Measurements from ENCODE around the gene CDC42EP4. TPM values are rescaled to one million over a fixed set of nuclear protein-coding genes. Genes with fewer than 3 reads are reported as not detected.

The CDC42EP4 gene
- total and polyA plus RNA-seq, 9 of the 15 experiments (the other 6 are each of a cell fraction or from before 2014, with no cell fraction given), result 0.65 to 20.8 (median 12.3) TPM

DNA sequence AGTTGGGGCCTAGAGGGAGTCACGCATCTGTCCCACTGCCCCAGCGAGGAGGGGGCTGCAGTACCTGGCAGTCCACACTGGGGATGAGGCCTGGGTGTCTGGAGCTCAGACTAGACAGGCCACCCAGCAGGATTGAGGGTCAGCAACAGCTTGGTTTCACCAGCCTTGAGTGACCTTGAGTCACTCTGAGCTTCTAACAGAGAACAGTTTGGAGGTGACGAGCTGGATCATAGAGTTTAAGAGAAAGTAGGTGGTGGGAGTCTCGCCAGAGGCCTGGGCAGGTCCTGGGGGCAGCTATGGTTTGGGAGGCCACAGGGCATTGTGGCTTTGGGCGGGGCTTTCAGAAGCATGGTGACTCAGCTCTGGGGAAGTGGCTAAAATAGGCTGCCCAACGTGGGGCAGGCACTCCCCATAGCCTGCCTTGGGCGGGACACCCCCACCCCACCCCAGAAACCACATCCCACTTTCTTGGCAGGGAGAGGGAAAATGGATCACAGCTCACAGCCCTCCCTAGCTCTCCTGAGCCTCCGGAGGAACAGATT lies 20.5 kb downstream of the CDC42EP4 start (continued):
- TF ChIP-seq CTCFL (IDR thresholded peaks at IDR 0.05; ENCODE audit: borderline replicate concordance, insufficient read depth, low read depth, low read length, poor library complexity, severe bottlenecking) (no peak), ZNF77 (CRISPR knock-in tag; IDR thresholded peaks at IDR 0.05) (no peak), SOX6 (IDR thresholded peaks at IDR 0.05) (no peak; the same call in 1 of the 2 replicates), RBFOX2 (IDR thresholded peaks at IDR 0.05; ENCODE audit: low read depth, low read length) (no peak; the same call in 1 of the 2 replicates), TCF7L2 (IDR thresholded peaks at IDR 0.05; ENCODE audit: low read depth, low read length) (no peak), MEF2A (IDR thresholded peaks at IDR 0.05; ENCODE audit: control insufficient read depth, low read depth, low read length) (peak; percentile 45; the same call in 1 of the 2 replicates), ETV5 (CRISPR knock-in tag; IDR thresholded peaks at IDR 0.05; ENCODE audit: low read depth) (no peak), ZNF143 (CRISPR knock-in tag; IDR thresholded peaks at IDR 0.05) (no peak), PRDM10 (IDR thresholded peaks at IDR 0.05; ENCODE audit: partially characterized antibody) (no peak), MEIS2 (IDR thresholded peaks at IDR 0.05; ENCODE audit: partially characterized antibody) (no peak), ZNF217 (CRISPR knock-in tag; IDR thresholded peaks at IDR 0.05) (no peak), ZNF79 (CRISPR knock-in tag; IDR thresholded peaks at IDR 0.05; ENCODE audit: low read depth) (no peak)
- TF ChIP-seq, protein P1, sequence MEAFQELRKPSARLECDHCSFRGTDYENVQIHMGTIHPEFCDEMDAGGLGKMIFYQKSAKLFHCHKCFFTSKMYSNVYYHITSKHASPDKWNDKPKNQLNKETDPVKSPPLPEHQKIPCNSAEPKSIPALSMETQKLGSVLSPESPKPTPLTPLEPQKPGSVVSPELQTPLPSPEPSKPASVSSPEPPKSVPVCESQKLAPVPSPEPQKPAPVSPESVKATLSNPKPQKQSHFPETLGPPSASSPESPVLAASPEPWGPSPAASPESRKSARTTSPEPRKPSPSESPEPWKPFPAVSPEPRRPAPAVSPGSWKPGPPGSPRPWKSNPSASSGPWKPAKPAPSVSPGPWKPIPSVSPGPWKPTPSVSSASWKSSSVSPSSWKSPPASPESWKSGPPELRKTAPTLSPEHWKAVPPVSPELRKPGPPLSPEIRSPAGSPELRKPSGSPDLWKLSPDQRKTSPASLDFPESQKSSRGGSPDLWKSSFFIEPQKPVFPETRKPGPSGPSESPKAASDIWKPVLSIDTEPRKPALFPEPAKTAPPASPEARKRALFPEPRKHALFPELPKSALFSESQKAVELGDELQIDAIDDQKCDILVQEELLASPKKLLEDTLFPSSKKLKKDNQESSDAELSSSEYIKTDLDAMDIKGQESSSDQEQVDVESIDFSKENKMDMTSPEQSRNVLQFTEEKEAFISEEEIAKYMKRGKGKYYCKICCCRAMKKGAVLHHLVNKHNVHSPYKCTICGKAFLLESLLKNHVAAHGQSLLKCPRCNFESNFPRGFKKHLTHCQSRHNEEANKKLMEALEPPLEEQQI (IDR thresholded peaks at IDR 0.05), result no peak
- TF ChIP-seq, protein P2, sequence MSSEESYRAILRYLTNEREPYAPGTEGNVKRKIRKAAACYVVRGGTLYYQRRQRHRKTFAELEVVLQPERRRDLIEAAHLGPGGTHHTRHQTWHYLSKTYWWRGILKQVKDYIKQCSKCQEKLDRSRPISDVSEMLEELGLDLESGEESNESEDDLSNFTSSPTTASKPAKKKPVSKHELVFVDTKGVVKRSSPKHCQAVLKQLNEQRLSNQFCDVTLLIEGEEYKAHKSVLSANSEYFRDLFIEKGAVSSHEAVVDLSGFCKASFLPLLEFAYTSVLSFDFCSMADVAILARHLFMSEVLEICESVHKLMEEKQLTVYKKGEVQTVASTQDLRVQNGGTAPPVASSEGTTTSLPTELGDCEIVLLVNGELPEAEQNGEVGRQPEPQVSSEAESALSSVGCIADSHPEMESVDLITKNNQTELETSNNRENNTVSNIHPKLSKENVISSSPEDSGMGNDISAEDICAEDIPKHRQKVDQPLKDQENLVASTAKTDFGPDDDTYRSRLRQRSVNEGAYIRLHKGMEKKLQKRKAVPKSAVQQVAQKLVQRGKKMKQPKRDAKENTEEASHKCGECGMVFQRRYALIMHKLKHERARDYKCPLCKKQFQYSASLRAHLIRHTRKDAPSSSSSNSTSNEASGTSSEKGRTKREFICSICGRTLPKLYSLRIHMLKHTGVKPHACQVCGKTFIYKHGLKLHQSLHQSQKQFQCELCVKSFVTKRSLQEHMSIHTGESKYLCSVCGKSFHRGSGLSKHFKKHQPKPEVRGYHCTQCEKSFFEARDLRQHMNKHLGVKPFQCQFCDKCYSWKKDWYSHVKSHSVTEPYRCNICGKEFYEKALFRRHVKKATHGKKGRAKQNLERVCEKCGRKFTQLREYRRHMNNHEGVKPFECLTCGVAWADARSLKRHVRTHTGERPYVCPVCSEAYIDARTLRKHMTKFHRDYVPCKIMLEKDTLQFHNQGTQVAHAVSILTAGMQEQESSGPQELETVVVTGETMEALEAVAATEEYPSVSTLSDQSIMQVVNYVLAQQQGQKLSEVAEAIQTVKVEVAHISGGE (CRISPR knock-in tag; IDR thresholded peaks at IDR 0.05), result no peak
- TF ChIP-seq, protein P3, sequence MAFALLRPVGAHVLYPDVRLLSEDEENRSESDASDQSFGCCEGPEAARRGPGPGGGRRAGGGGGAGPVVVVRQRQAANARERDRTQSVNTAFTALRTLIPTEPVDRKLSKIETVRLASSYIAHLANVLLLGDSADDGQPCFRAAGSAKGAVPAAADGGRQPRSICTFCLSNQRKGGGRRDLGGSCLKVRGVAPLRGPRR (CRISPR knock-in tag; IDR thresholded peaks at IDR 0.05), result no peak
